GM19328 (cell line): ENCODE data around the gene HS3ST3B1.

Experiments used
- ATAC-seq: cut with Tn5 transposase; IDR thresholded peaks from one replicate; pipeline ENCODE4 v1.9.1; 2021; ENCODE audit warnings: mild to moderate bottlenecking, moderate library complexity; ENCODE audit not compliant: unreplicated experiment

The HS3ST3B1 gene

GRCh38 chr17:14320098-14320497 is 19.2 kb downstream of the HS3ST3B1 start:
- no peak for ATAC-seq

- ATAC-seq = no peak
Observed at GRCh38 chr17:14320734-14321475, 20.0 kb downstream of the HS3ST3B1 start.

- ATAC-seq = no peak
Observed at GRCh38 chr17:14321476-14321949, 20.6 kb downstream of the HS3ST3B1 start.

- no peak for ATAC-seq
Observed at GRCh38 chr17:14321980-14322776, 21.3 kb downstream of the HS3ST3B1 start.

- ATAC-seq = no peak
Observed at GRCh38 chr17:14323522-14323981, 22.7 kb downstream of the HS3ST3B1 start.

- no peak for ATAC-seq
Observed at GRCh38 chr17:14325618-14326167, 24.8 kb downstream of the HS3ST3B1 start.

- no peak for ATAC-seq
Observed at GRCh38 chr17:14329900-14330491, 29.1 kb downstream of the HS3ST3B1 start.

GRCh38 chr17:14330492-14330962 is 29.6 kb downstream of the HS3ST3B1 start:
- ATAC-seq = no peak

GRCh38 chr17:14331225-14331981 is 30.5 kb downstream of the HS3ST3B1 start:
- ATAC-seq = no peak

GRCh38 chr17:14331982-14332298 is 31.1 kb downstream of the HS3ST3B1 start:
- no peak for ATAC-seq

GRCh38 chr17:14332331-14332730 is 31.4 kb downstream of the HS3ST3B1 start:
- ATAC-seq = no peak

GRCh38 chr17:14333506-14333905 is 32.6 kb downstream of the HS3ST3B1 start:
- ATAC-seq = no peak

GRCh38 chr17:14334276-14334840 is 33.5 kb downstream of the HS3ST3B1 start:
- no peak for ATAC-seq

- ATAC-seq = no peak
Observed at GRCh38 chr17:14334919-14335318, 34.0 kb downstream of the HS3ST3B1 start.

GRCh38 chr17:14336418-14336817 is 35.5 kb downstream of the HS3ST3B1 start:
- no peak for ATAC-seq

GRCh38 chr17:14337596-14338079 is 36.8 kb downstream of the HS3ST3B1 start:
- no peak for ATAC-seq

GRCh38 chr17:14340857-14341754 is 40.2 kb downstream of the HS3ST3B1 start:
- no peak for ATAC-seq

- no peak for ATAC-seq
Observed at GRCh38 chr17:14341866-14342265, 41.0 kb downstream of the HS3ST3B1 start.

- no peak for ATAC-seq
Observed at GRCh38 chr17:14346801-14347200, 45.9 kb downstream of the HS3ST3B1 start.
